K562 (cell line): ENCODE data around the gene VDAC2. TPM values are rescaled to one million over a fixed set of nuclear protein-coding genes. Genes with fewer than 3 reads are reported as not detected.

Experiments
- AFF1 ChIP-seq, 2 experiments: fragments of 450-650 bp; IDR thresholded peaks; 2 replicates each; pipeline ENCODE4 v1.6.1; 2018; ENCODE audit warnings: mild to moderate bottlenecking in 2 of 2, low read depth in 1 of 2; ENCODE audit not compliant: partially characterized antibody in 2 of 2
- ATF3 ChIP-seq, 2 experiments: fragments of 450-650 bp in 1 of 2; sonication (generic) in 1 of 2; formaldehyde crosslinking in 1 of 2; IDR thresholded peaks in 1 of 2; conservative IDR thresholded peaks in 1 of 2; 2 replicates each; pipeline versions ENCODE4 v1.6.1 to v1.8.1; 2016 to 2023; ENCODE audit warnings: mild to moderate bottlenecking in 2 of 2, moderate library complexity in 2 of 2, inconsistent platforms in 1 of 2, missing genetic modification reagents in 1 of 2
- ELF1 ChIP-seq: fragments of 200-800 bp; sonication (Bioruptor generic); IDR thresholded peaks from 2 replicates; pipeline ENCODE4 v1.6.1; 2016; ENCODE audit warnings: missing genetic modification characterization, missing compliant biosample characterization
- NFRKB ChIP-seq: fragments of 450-650 bp; IDR thresholded peaks from 2 replicates; pipeline ENCODE4 v1.6.1; 2016; ENCODE audit warnings: low read depth
- SMARCA5 ChIP-seq: fragments of 450-650 bp; IDR thresholded peaks from 2 replicates; pipeline ENCODE4 v1.6.1; 2016
- TBP ChIP-seq: optimal IDR thresholded peaks from 2 replicates; pipeline ENCODE3; 2011; ENCODE audit warnings: low read depth, low read length, improper control_type of control experiment
- ZNF316 ChIP-seq: fragments of 450-650 bp; IDR thresholded peaks from 2 replicates; pipeline ENCODE4 v1.6.1; 2016
- polyA plus RNA-seq, 8 experiments: library from polyadenylated mRNA; depleted of rRNA in 4 of 8; stranded (reverse) in 5 of 8; unstranded in 3 of 8; fragments of >200 nt; fragmentation: Nextera tagmentation in 2 of 8; fragmentation: Illumina TruSeq in 1 of 8; extraction: Ambion mirVana in 2 of 8; extraction: Trizol in 1 of 8; gene quantifications; 2 replicates each; pipeline versions ENCODE4 v1.2.1 to v1.2.3, GENCODE V29; 2011 to 2014; ENCODE audit warnings: inconsistent platforms in 1 of 8, missing spikeins in 1 of 8
- total RNA-seq, 7 experiments: library from RNA; depleted of rRNA in 6 of 7; stranded (reverse); fragments of >200 nt in 6 of 7; fragmentation: Illumina TruSeq in 2 of 7; extraction: Trizol in 2 of 7; gene quantifications; 2 replicates each; pipeline versions ENCODE4 v1.2.1 to v1.2.3, GENCODE V29; 2011 to 2021; ENCODE audit warnings: low replicate concordance in 1 of 7
- TF ChIP-seq, protein P1 (sequence below): sonication (generic); formaldehyde crosslinking; IDR thresholded peaks from 2 replicates; pipeline ENCODE4 v1.8.0; 2023; ENCODE audit warnings: mild to moderate bottlenecking, missing genetic modification reagents
- TF ChIP-seq, protein P2 (sequence below), 2 experiments: fragments of 450-650 bp in 1 of 2; sonication (generic) in 1 of 2; formaldehyde crosslinking in 1 of 2; IDR thresholded peaks; 2 replicates each; pipeline versions ENCODE4 v1.7.1 to v1.9.0; 2016 to 2022; ENCODE audit warnings: inconsistent platforms in 1 of 2, mild to moderate bottlenecking in 1 of 2, missing genetic modification reagents in 1 of 2
- TF ChIP-seq, protein P3 (sequence below), 2 experiments: fragments of 450-650 bp; IDR thresholded peaks; 2 replicates each; pipeline ENCODE4 v1.6.1; 2016

The VDAC2 gene
- total and polyA plus RNA-seq, 9 of the 15 experiments (the other 6 are each of a cell fraction or from before 2014, with no cell fraction given) = 139 to 450 (median 250) TPM

DNA sequence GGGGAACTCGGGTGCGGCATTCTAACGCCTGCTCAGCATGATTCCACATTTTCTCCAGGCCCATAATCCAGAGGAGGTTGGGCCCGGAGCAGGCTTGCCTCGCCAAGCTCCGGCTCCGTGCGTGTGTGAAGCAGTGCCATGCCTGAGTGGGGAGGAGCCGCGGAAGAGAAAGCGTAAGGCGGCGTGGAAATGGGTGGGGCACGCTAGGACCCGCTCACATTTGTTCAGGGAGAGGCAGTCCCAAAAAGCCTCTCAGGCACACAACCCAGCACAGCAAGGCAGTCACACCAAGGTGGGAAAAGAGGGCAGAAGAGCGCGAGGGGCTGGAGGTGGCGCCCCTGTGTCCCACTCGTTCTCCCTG lies 695 bp upstream of the VDAC2 start (continued):
- TF ChIP-seq ATF3 (IDR thresholded peaks at IDR 0.05) = no peak
- TF ChIP-seq ATF3 (CRISPR knock-in tag; conservative IDR thresholded peaks at IDR 0.05) = peak; percentile 68
- peak; percentile 70 for TF ChIP-seq NFRKB
- peak in 1 of 2 experiments; percentile 59 for TF ChIP-seq AFF1 (IDR thresholded peaks at IDR 0.05; ENCODE audit: low read depth in 1 of 2, partially characterized antibody in 2 of 2)
- peak; percentile 46; the same call in 1 of the 2 replicates for TF ChIP-seq ELF1 (tag)
- peak; percentile 66 for TF ChIP-seq SMARCA5
- peak; percentile 77 for TF ChIP-seq ZNF316
- TF ChIP-seq, protein P1, sequence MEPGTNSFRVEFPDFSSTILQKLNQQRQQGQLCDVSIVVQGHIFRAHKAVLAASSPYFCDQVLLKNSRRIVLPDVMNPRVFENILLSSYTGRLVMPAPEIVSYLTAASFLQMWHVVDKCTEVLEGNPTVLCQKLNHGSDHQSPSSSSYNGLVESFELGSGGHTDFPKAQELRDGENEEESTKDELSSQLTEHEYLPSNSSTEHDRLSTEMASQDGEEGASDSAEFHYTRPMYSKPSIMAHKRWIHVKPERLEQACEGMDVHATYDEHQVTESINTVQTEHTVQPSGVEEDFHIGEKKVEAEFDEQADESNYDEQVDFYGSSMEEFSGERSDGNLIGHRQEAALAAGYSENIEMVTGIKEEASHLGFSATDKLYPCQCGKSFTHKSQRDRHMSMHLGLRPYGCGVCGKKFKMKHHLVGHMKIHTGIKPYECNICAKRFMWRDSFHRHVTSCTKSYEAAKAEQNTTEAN (CRISPR knock-in tag) = peak; percentile 3; the same call in 1 of the 2 replicates
- TF ChIP-seq, protein P2, sequence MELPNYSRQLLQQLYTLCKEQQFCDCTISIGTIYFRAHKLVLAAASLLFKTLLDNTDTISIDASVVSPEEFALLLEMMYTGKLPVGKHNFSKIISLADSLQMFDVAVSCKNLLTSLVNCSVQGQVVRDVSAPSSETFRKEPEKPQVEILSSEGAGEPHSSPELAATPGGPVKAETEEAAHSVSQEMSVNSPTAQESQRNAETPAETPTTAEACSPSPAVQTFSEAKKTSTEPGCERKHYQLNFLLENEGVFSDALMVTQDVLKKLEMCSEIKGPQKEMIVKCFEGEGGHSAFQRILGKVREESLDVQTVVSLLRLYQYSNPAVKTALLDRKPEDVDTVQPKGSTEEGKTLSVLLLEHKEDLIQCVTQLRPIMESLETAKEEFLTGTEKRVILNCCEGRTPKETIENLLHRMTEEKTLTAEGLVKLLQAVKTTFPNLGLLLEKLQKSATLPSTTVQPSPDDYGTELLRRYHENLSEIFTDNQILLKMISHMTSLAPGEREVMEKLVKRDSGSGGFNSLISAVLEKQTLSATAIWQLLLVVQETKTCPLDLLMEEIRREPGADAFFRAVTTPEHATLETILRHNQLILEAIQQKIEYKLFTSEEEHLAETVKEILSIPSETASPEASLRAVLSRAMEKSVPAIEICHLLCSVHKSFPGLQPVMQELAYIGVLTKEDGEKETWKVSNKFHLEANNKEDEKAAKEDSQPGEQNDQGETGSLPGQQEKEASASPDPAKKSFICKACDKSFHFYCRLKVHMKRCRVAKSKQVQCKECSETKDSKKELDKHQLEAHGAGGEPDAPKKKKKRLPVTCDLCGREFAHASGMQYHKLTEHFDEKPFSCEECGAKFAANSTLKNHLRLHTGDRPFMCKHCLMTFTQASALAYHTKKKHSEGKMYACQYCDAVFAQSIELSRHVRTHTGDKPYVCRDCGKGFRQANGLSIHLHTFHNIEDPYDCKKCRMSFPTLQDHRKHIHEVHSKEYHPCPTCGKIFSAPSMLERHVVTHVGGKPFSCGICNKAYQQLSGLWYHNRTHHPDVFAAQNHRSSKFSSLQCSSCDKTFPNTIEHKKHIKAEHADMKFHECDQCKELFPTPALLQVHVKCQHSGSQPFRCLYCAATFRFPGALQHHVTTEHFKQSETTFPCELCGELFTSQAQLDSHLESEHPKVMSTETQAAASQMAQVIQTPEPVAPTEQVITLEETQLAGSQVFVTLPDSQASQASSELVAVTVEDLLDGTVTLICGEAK (IDR thresholded peaks at IDR 0.05) = peak; percentile 54; the same call in 1 of the 2 replicates
- TF ChIP-seq, protein P2 (CRISPR knock-in tag; IDR thresholded peaks at IDR 0.05) = no peak
- TF ChIP-seq TBP = peak; percentile 36
- TF ChIP-seq, protein P3, sequence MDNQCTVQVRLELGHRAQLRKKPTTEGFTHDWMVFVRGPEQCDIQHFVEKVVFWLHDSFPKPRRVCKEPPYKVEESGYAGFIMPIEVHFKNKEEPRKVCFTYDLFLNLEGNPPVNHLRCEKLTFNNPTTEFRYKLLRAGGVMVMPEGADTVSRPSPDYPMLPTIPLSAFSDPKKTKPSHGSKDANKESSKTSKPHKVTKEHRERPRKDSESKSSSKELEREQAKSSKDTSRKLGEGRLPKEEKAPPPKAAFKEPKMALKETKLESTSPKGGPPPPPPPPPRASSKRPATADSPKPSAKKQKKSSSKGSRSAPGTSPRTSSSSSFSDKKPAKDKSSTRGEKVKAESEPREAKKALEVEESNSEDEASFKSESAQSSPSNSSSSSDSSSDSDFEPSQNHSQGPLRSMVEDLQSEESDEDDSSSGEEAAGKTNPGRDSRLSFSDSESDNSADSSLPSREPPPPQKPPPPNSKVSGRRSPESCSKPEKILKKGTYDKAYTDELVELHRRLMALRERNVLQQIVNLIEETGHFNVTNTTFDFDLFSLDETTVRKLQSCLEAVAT (IDR thresholded peaks at IDR 0.05) = peak; percentile 20 to 45; a peak in 2 of 4 replicates
